ENCODE data around the gene DUS2.

DUS2 gene

DNA sequence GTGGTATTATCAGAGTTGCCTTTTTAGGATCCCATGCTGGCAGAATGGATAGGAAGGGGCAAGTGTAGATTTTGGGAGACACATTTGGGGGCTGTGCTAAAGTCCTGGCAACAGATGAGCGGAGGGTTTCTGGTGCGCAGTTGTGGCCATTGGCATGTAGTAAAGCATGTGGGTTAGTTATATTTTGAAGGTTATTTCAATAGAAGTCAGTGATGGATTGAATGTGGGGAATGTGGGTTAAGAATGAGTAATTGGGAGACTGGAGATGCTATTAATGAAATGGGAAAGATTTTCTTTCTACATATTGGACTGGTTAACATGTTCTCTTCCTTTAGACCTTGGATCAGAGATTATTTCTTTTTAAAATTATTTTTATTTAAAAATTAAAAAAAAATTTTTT is 10.0 kb downstream of the DUS2 start:
- TF ChIP-seq, protein P1, sequence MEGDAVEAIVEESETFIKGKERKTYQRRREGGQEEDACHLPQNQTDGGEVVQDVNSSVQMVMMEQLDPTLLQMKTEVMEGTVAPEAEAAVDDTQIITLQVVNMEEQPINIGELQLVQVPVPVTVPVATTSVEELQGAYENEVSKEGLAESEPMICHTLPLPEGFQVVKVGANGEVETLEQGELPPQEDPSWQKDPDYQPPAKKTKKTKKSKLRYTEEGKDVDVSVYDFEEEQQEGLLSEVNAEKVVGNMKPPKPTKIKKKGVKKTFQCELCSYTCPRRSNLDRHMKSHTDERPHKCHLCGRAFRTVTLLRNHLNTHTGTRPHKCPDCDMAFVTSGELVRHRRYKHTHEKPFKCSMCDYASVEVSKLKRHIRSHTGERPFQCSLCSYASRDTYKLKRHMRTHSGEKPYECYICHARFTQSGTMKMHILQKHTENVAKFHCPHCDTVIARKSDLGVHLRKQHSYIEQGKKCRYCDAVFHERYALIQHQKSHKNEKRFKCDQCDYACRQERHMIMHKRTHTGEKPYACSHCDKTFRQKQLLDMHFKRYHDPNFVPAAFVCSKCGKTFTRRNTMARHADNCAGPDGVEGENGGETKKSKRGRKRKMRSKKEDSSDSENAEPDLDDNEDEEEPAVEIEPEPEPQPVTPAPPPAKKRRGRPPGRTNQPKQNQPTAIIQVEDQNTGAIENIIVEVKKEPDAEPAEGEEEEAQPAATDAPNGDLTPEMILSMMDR (IDR thresholded peaks at IDR 0.05): no peak
- Histone ChIP-seq H3K4me3 (no peak overlapping the region), H3K27ac (no peak overlapping the region)
- DNase-seq (ENCODE audit: low spot score): no peak

DNA sequence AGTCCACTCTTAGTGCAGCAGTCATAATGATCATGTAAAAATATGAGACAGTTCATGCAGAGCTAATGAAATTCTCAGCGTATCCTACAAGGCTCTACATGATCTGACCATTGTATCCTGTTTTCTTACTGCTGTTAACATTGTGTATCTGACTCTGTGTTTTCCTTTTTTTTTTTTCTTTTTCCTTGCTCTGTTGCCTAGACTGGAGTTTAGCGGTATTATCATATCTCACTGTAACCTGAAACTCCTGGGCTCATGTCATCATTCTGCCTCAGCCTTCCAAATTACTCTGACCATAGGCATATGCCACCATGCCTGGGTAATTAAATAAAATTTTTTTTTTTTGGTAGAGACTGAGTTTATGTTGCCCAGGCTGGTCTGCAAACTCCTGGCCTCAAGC is 12.1 kb downstream of the DUS2 start:
- TF ChIP-seq, protein P1 (IDR thresholded peaks at IDR 0.05): no peak
- H3K27ac ChIP-seq: no peak overlapping the region
- DNase-seq (ENCODE audit: low spot score): no peak
- H3K4me3 ChIP-seq: no peak overlapping the region

DNA sequence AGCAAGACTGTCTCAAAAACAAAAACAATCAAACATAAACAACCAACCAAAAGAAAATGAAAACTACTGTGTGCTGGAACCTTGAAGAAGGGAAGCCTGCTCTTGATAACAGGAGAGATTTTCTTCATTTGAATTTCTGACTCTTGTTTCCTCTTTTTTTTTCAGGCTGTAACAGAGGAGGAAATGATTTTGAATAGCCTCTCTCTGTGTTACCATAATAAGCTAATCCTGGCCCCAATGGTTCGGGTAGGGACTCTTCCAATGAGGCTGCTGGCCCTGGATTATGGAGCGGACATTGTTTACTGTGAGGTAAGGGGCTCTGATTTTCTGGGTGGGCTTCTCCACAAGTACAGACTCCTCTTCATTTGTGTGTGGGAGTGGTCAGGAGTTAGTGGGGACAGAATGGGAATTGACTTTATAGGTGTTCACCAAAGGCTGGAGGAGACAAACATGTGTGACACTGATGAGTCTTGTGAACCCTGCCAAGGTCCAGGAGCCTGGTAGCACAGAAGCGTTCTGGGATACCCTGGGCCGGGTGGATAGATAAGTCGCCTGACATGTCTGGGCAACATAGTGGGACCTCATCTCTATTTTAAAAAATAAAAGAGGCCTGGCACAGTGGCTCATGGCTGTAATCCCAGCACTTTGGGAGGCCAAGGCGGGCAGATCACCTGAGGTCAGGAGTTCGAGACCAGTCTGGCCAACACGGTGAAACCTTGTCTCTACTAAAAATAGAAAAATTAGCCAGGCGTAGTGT is 14.9 kb downstream of the DUS2 start:
- TF ChIP-seq, protein P1 (IDR thresholded peaks at IDR 0.05): no peak
- Histone ChIP-seq H3K4me3 (no peak overlapping the region), H3K27ac (no peak overlapping the region)
- DNase-seq (ENCODE audit: low spot score): no peak

DNA sequence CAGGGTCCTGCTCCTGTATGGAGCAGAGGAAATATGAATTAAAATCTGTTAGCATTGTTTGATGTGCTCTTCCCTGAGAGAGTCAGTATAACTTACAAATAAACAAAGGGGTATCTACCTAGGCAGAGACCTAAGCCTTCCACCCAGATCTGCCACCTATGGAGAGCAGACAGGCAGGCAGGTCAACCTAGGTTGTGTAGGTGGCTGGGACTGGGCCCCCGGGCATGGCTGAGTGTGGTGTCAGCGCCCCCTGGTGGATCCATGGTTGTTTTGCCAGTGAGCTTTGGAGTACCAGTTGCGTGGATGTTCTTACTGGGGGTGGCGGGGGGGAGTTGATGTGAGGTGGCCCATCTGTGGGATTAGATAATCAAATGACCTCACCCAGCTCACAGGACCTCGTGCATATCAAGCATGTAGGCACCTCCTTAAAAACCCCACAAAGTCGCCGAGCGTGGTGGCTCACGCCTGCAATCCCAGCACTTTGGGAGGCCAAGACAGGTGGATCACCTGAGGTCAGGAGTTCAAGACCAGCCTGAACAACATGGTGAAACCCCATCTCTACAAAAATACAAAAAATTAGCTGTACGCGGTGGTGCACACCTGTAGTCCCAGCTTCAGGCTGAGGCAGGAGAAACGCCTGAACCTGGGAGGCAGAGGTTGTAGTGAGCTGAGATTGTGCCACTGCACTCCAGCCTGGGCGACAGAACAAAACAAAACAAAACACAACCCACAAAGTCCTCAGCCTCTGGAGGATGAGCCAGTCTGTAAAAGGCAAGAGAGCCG is 17.6 kb downstream of the DUS2 start:
- H3K27ac ChIP-seq: no peak overlapping the region
- H3K4me3 ChIP-seq: no peak overlapping the region
- peak; percentile 79 for DNase-seq (ENCODE audit: low spot score)
- TF ChIP-seq, protein P1 (IDR thresholded peaks at IDR 0.05): peak; percentile 80

DNA sequence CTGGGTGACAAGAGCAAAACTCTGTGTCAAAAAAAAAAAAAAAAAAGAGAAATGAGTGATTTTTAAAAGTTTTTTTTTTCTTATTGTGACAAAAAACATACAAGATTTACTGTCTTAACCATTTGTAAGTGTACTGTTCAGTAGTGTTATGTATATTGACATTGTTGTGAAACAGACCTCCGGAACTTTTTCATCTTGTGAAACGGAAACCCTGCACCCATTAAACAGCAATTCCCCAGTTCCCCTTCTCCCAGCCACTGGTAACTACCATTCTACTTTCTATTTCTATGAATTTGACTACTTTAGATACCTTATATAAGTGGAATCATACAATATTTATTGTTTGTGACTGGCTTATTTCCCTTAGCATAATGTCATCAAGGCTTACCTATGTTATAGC is 18.7 kb downstream of the DUS2 start:
- no peak for DNase-seq (ENCODE audit: low spot score)
- no peak overlapping the region for H3K27ac ChIP-seq
- TF ChIP-seq, protein P1 (IDR thresholded peaks at IDR 0.05): no peak
- no peak overlapping the region for H3K4me3 ChIP-seq

DNA sequence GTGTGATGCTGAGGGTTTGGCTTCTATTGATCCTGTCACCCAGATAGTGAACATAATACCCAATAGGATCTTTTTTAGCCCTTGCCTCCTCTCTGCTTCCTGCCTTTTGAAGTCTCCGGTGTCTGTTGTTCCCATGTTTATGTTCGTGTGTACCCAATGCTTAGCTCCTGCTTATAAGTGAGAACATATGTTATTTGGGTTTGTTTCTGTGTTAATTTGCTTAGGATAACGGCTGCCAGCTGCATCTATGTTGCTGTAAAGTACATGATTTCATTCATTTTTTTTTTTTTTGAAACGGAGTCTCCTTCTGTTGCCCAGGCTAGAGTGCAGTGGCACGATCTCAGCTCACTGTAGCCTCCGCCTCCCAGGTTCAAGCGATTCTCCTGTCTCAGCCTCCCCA is 23.0 kb downstream of the DUS2 start:
- TF ChIP-seq, protein P1 (IDR thresholded peaks at IDR 0.05): no peak
- Histone ChIP-seq H3K4me3 (no peak overlapping the region), H3K27ac (no peak overlapping the region)
- DNase-seq (ENCODE audit: low spot score): no peak

DNA sequence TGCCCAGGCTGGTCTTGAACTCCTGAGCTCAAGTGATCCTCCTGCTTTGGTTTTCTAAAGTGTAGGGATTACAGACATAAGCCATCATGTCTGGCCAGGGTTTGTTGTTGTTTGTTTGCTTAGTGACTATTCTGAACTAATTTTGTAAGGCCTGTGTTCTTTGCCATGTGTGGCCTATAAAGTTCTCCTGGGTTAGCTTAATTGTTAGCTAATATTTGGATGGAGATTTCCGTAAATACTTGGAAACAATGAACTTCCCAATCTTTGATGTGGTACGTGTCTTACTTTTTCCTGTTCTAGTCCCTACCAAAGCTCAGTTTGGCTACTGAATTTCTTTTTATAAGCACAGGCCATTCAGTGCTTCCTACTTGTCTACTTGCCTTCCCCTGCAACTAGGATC is 24.9 kb downstream of the DUS2 start:
- no peak overlapping the region for H3K4me3 ChIP-seq
- H3K27ac ChIP-seq: no peak overlapping the region
- TF ChIP-seq, protein P1 (IDR thresholded peaks at IDR 0.05): no peak
- no peak for DNase-seq (ENCODE audit: low spot score)

Measured in coronary artery (tissue), 2 donors.